Adipose tissue (tissue), 3 donors: Measurements from ENCODE around the gene CBR3. TPM values are rescaled to one million over a fixed set of nuclear protein-coding genes. Genes with fewer than 3 reads are reported as not detected.

ENCODE experiments used
- H3K27ac ChIP-seq: one replicate; pipeline ENCODE4 v1.5.1; 2013; ENCODE audit warnings: low read depth, low read length
- WGBS, 3 donors: extraction: QIAGEN DNeasy Blood & Tissue Kit; methylation state at CpG; one replicate each; pipeline ENCODE4 v1.1.7; 2013; 5-methylcytosine and 5-hydroxymethylcytosine counted together
- polyA plus RNA-seq, 3 donors: library from polyadenylated mRNA; stranded (reverse); fragments of 200-250 nt; gene quantifications; one replicate each; pipeline ENCODE4 v1.2.3, GENCODE V29; 2013
- donor health status: healthy with polysubstance abuse.
- donor health status: Bipolar disorder and iron deficiency.
- donor health status: healthy.

Gene CBR3
- polyA plus RNA-seq, 3 donors: 1.6 to 28.8 (median 21.3) TPM

DNA sequence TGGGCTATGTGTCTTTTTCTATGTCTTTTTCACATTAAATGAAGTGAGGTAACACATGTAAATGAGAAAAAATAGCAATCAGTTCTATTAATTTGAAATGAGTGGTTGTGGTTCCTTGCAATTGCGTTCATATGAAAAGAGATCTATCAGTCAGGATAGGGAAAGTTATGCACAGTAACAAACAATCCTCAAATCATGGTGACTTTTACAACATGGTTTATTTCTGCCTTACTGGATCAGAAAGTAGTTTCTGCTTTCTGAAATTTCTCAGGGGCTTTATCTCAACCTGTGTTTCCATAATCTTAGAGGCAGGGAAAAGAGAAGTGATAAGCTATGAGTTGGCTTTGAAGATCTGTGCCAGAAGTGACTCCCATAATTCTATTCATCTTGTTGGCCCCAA, 60.7 kb downstream of the CBR3 start:
- no peak overlapping the region for H3K27ac ChIP-seq
- WGBS, 3 donors: 90 to 100% (median 92%) methylated on average over 1 of the region's 1 CpG

Other genes starting within 250 kb of the CBR3 start
- gene SETD4, start 74.6 kb upstream of the CBR3 start, polyA plus RNA-seq: 1 to 10 TPM; 5.3 to 8.4 (median 6.7) TPM
- 10 to 100 TPM; 32.8 to 58.3 (median 57.7) TPM for gene CBR1, start 65.1 kb upstream of the CBR3 start, polyA plus RNA-seq
- 1 to 10 TPM; 1.7 to 4.4 (median 2.0) TPM for gene DOP1B, start 21.7 kb downstream of the CBR3 start, polyA plus RNA-seq
- gene MORC3, start 185.1 kb downstream of the CBR3 start, polyA plus RNA-seq: 10 to 100 TPM in 2 of 3 donors, 1 to 10 TPM in 1; 6.1 to 13.5 (median 10.1) TPM